GM19468 (cell line): ENCODE measurements around the gene CITED4.

ENCODE experiments used
- ATAC-seq: cut with Tn5 transposase; IDR thresholded peaks from one replicate; pipeline ENCODE4 v1.9.1; 2021; ENCODE audit warnings: mild to moderate bottlenecking, moderate library complexity, moderate number of reproducible peaks; ENCODE audit not compliant: unreplicated experiment; ENCODE audit errors: extremely low read depth

Gene CITED4

DNA sequence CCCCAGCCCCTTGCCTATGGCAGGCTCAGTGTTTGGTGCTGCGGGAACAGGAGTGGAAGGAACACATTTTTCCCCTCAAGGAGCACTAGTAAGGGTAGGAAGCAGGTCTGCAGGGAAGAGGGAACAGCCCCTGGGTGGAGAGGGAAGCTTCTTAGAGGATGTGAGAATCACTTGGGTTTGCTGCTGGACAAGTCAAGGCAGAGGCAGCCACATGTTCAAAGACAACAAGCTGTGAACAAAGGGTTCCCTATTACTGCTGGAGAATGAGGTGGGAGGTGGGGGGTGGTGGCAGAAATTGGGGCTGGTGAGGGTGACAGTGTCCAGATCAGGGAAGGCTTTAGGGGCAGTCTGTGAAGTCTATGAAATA, 24.8 kb upstream of the CITED4 start:
- ATAC-seq = no peak

DNA sequence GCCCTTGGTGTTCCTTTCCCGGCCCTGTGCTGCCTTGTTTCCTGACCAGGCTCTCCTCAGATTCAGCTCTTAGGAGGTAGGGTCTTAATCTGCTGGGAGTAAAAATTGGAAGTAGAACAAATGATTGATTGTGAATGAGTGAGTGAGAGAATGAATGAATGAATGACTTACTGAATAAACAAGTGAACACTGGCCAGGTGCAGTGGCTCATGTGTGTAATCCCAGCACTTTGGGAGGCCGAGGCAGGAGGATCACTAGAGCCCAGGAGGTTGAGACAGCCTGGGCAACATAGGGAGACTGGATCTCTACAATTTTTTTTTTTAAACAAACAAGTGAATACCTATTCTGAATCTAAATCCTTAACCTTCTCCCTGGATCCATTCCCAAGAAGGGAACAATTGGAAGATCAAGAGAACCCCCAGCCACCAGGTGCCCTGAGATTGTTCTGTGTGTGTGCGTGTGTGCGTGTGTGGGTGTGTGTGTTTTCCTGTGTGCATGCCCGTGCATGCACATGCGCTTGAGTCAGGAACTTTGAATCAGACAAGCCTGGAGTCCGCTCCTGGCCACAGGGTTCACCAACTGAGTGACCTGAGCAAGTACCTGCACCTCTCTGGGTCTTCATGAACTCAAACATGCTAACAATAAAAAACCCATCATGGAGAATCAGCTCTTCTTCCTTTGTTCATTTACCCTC, 24.3 kb upstream of the CITED4 start:
- no peak for ATAC-seq

DNA sequence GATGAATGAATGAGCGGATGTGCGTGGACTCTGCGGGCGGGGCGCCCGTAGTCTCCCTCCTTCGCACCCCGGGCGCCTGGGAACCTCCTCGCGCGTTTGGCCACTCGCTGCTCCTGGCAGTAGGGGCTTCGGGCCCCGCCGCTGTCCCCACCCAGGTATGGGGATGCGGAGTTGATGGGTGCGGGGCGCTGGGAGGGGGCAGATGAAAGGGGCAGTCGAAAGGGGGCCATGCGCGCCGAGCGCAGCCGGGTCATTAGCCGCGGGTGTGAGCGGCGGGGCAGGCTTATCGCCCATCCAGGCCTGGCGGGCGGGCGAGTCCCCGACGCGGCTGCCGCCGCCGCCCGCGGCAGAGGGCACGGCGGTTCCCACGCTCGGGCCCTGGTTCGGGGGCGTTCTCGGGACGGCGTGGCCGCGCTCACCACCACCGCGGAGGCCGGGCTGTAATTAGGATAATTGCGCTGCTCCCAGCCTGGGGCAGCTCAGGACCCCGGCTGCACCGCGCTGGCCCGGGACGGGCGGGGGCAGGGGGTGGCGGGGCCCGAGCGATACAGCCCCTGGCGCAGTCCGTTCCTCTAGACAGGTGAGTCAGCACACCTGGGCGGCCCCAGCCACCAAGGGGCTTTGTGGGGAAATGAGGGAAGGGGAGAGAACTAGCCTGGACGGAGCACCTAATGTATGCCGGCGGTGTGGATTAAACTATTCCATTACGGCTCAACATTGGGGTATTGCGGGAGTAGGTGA, 22.1 kb upstream of the CITED4 start:
- ATAC-seq = no peak

DNA sequence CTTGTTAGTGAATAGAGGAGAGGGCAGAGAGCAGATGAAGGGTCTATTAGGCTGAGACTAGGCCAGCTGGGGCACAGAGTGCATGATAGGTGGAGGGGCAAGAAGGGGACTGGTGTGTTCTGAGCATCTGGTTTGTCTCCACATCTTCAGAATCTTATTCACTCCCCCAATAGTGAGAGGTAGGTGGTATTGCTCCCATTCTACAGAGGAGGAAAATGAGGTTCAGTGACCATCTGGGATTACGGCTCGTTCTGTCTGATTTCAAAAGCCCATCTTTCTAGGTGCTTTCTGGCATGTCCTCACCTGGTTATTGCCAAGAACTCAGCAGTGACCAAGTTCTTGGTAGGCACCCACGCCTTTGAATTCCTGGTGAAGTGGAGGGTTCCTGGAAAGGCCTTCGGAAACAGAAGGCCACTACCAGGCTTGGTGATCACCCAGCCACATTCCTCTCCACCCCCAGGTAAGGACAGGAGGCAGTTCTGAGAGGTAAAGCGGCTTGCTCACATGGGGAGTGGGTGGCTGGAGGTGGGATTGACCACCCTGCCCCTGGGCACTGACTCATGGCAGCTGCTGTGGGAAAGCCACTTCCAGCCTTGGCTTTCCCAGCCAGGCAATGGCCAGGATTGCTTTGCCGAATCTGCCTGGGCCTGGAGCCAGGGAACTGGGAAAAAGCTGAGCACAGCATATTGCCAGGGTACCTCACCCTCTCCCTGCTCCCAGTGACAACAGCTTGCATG, 18.8 kb upstream of the CITED4 start:
- ATAC-seq = no peak

DNA sequence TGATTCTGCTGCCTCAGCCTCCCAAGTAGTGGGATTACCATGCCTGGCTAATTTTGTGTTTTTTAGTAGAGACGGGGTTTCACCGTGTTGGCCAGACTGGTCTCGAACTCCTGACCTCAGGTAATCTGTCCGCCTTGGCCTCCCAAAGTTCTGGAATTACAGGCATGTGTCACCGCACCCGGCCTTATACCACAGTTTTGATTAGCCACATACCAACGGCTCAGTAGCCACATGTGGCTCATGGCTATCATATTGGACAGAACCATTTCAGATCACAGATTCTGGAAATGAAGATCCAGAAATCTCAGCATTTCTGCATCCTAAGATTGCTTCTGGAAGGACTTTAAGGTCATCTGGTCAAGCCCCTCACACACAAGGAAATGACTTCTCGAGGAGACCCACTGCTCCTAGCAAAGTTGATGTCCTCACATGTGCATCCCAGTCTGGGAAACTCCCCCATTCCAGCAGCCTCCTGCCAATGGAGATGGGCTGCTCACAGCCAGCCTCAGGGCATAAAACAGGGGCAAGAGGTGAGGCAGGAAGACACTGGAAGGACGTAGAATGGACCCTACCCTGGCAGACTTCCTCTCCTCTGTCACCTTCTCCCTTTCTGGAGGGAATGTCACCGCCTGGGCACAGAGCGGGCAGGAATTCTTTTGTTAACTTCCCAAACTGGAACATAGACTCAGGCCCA, 17.5 kb upstream of the CITED4 start:
- no peak for ATAC-seq

DNA sequence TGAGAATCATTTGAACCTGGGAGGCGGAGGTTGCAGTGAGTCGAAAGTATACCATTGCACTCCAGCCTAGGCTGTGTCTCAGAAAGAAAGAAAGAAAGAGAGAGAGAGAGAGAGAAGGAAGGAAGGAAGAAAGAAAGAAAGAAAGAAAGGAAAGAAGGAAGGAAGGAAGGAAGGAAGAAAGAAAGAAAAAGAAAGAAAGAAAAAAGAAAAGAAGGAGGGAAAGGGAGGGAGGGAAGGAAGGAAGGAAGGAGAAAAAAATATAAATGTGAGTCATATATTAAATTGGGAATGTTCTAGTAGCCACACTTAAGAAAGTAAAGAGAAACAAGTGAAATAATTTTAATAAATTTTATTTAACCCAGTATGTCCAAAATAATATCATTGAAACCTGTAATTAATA, 16.7 kb upstream of the CITED4 start:
- no peak for ATAC-seq

DNA sequence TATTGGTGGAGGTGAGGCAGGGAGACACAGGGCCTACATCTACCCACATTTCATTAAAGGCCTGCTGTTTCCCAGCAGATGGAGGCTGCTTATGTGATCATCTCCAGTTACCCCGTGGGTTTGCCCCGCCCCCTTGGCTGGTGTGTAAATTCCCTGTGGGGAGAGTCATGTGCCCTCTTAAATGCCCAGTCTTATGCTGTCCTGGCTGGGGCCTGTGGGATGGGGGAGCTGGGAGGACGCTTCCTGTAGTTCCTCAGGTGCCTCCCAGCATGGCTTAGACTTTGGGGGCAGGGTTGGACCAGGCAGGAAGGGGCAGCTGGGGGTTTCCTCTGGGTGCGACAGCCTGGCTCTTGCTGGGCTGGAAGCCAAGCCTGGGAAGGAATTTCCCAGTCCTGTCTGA, 15.5 kb upstream of the CITED4 start:
- ATAC-seq = no peak

DNA sequence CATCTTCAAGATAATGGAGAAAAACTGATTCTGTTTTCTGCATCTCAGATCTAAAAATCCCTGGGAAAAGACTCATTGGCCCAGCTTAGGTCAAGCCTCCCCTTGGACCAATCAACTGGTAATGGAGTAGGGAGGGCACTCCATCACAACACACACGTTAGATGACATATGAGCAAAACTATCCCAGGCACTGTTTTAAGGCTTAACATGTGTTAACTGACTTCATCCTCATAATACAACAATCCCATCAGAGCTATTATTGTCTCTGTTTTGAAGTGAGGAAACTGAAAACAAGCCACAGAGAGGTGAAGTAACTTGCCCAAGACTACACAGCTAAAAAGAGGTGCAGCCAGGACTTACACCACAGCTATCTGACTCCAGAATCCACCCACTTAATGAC, 14.7 kb upstream of the CITED4 start:
- ATAC-seq = no peak

DNA sequence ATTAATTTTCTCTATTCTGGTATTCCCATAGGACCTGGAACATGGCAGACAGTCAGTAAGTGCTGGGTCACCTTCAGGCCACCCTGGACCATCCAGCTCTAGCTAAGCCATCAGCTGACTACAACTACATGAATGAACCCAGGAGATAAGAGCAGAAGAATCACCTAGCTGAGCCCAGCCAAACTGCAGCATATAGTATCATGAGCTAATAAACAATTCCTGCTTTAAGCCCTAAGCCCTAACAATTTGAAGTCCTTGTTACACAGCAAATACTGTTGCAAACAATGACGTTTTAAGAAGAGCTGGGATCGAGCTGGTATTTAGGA, 14.2 kb upstream of the CITED4 start:
- no peak for ATAC-seq

DNA sequence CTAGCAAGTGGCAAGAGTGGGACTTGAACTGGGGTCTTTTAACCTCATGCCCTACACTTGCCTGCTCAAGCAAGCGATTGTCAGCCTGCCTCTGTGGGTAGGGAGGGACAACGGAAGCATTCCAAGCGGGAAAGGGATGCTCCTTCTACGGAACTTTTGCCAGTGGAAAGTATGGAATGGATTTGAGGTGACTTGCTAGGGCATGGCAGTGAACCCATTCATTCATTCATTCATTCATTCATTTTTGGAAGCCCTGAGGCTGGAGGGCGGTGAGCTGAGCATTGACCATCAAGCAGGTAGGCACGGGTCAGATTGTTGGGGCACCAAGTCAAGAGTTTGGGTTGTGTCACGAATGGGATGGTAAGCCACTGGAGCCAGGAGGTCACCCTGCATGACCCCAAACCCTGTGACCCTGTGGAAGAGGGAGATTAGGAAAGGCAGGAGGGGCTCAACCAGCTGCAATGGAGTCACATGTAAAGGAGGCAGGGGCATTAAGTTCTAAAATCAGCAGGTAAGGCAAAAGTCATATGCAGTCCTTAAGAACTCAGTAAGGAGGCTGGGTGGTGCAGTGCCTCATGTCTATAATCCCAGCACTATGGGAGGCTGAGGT, 11.8 kb upstream of the CITED4 start:
- no peak for ATAC-seq

DNA sequence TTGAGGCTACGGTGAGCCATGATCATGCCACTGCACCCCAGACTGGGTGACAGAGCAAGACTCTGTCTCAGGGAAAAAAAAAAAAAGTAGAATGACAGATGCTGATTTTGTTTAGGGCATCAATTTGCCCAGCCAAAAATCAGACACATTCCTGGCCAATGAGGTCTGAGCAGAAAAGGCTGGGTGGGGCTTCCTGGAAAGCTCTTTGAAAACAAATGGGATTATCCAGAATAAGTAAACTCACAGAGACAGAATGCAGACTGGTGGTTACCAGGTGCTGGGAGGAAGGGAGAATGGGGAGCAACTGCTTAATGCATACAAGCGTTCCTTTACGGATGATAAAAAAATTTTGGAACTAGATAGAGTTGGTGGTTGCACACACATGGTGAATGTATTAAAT, 10.1 kb upstream of the CITED4 start:
- ATAC-seq = no peak

DNA sequence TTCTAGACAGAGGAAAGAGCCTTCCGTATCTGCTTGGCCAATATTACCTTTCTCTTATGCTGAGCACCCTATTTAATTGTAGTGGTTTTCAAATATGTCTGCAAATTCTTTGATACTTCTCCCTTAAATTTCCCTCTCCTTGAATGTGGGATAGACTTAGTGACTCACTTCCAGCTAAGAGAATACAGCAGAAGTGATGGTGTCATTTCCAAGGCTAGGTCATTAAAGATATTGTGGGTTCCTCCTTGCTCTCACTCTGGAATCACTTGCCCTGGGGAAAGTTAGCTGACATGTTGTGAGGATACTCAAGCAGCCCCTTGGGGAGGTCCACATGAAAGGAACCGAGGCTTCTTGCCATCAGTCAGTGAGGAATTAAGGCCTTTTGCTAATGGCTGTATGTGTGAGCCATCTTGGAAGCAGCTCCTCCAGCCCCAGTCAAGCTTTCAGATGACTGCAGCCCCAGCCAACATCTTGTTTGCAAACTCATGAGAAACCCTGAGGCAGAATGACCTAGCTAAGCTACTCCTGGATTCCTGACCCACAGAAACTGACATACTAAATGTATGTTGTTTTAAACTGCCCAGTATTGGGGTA, 8.1 kb upstream of the CITED4 start:
- no peak for ATAC-seq

DNA sequence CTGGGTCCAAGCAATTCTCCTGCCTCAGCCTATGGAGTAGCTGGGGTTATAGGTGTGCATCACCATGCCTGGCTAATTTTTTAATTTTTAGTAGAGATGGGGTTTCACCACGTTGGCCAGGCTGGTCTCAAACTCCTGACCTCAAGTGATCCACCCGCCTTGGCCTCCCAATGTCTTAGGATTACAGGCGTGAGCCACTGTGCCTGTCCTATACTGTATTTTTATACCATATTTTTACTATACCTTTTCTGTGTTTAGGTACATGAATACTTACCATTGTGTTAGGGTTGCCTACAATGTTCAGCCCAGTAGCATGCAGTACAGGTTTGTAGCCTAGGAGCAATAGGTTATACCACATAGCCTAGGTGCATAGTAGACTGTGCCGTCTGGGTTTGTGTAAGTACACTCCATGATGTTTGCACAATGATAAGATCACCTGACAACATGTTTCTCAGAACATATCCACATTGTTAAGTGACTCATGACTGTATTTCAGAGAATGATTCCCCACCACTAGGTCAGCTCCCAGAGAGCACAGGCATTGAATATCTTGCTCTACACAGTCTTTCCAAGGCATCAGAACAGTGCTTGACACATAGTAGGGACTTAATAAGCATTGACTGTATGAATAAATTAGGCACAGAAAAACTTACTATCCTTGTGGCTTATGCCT, 6.0 kb upstream of the CITED4 start:
- no peak for ATAC-seq

DNA sequence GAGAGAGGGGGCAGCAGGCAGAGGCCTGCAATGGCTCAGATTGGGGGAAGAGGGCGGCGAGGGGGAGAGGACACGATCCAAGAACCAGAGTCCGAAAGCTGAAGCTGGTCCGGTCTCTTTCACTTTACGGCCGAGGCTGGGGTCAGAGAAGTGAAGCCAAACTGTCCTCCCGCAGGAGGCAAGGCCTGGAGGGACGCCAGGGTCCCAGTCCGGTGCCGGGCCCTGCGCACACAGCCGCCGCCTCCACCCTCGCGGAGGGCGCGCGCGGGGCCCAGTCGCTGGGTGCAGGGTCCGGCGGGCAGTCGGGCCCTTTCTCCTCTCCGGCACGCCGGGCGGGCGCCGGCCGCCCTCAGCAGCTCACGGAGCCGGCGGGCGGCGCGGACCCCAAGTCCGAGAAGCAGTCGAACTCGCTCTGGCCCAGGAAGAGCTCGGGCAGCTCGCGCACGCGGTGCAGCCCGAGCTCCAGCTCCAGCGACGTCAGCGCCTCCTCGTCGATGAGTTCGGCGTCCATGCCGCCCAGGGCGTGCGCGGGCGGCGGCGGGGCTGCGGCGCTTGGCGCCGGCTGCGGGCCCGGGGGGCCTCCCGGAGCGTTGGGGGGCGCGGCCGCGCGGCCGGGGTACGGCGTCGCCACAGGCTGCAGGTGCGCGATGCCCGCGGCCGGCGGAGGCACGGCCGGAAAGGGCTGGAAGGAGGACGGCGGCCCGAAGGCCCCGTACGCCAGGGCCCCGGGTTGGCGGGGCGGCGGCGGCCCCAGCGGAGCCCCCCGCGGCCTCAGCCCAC, 749 bp downstream of the CITED4 start:
- no peak for ATAC-seq

DNA sequence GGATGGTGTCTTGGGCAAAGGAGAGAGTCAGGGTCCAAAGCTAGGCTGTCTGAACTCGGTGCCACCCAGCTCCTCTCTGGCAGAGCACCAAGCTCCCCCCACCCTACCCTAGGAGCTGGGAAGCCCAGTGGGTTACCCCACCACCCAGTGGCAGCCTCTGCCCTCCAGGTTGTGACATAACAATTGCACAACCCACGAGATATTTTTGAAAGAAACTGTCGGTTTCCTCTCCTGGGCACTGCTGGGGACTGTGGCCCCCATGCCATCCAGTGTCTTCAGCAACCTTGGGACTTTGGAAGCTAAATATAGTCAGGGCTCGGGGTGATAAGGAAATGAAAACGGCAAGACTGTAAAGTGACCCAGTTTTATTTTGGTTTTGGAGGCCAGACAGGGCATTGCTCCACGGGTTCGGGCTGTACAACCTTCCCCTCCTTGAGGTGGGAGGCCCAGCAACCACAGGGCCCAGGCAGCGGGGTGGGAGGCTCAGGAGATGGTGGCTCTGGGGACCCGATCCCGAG, 1.4 kb downstream of the CITED4 start:
- ATAC-seq = no peak

DNA sequence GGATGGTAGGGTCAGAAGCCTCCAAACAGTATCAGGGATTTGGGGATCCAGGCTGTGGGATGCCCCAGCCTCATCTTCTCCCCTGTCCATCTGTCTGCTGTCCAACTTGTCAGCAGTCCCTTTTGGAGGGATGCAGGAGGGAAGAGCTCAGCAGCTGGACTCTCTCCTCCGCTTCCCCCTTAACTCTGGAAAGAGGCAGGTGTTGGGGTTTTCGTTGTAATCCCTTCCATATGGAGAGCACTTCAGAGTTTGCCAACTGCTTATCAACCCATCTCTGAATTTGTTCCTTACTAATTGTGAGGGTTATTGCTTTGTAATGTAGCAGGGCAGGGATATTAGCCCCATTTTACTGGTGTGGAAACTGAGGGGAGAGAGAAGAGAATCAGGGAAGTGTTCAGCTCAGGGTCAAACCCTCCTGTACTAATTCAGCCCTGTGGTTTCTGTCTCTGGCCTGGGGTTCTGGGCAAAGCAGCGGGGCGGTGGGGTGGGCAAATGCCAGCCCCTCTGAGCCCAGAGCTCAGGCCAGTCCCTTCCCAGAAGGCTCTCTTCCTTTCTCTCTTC, 3.2 kb downstream of the CITED4 start:
- ATAC-seq = no peak

DNA sequence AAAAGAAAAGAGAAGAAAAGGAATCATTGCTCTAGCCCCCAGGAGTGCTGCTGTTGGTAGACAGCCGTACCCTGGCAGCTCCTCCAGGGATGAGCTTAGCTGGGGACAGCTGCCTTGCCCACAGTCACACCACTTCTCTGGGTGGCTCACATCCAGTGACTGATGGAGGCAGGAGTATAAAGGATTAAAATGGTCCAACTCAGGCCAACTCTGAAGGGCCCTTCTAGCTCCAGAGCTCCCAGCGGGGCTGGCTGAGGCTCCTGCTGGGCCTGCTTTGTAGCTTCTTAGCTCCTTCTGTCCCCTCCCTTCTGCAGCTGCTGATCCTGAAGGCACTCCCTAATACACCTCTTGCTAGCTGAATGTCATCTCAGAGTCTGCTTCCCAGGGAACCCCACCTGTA, 4.4 kb downstream of the CITED4 start:
- no peak for ATAC-seq

DNA sequence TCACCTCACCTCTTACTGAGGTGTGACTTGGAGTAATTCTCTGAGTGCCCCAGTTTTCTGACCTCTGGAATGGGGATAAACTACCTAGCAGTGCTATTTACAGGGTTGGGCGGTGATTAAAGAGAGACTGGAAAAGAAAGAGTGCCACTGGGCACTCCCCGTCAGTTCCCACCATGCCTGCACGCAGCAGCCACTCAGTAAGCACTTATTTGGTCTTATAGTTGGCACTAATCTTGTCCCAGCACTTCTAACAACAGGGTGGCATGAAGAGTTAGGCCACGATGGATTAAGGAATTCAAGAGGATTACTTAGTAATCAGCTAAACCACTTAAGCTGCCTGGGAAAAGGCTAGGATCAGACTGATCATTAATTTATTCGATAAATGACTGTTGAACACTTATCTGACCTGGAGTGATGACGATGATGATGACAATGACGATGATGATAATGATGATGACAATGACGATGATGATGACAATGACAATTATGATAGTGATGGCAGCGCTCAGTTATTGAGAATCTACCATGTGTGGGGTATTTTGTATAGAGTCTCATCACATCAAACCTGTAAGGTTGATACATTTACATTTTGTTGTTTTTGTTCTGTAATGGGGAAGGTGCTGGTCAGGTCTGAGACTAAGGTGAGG, 5.4 kb downstream of the CITED4 start:
- ATAC-seq = no peak
